ENCODE measurements around the gene TRAPPC12. TPM values are rescaled to one million over a fixed set of nuclear protein-coding genes. Genes with fewer than 3 reads are reported as not detected.
"Not testable (repeated sequence)": the region's sequence is repeated elsewhere in the genome, so short reads cannot be mapped to it uniquely, and the experiment has no call there.

The TRAPPC12 gene
- polyA plus RNA-seq, 1 donor = 83.0 TPM

GRCh38 chr2:3369340-3370181 is 9.9 kb upstream of the TRAPPC12 start:
- DNase-seq = not testable (repeated sequence)

GRCh38 chr2:3376821-3377220 is 2.7 kb upstream of the TRAPPC12 start:
- DNase-seq = peak; percentile 6

DNA sequence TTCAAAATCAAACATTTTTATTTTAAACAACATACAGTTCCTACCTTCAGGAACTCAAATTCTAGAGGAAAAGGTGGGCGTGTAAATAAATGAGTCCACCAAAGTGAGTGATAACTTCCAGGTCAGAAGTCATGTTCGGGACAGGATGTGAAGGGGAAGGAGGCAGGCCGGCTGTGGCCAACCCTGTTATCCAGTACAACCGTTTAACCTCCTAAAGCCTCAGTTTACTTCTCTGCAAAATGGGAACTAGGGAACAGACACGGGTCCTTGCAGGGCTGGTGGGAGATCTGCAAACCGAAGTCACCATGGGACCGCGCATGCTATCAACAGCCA is 2.2 kb upstream of the TRAPPC12 start:
- no peak for DNase-seq

- DNase-seq = peak; percentile 97
Observed at GRCh38 chr2:3377612-3378432, 1.7 kb upstream of the TRAPPC12 start, which contains the start of gene EIPR1. EIPR1 (minus strand) TSS chr2:3377818; CDS start chr2:3377689, 129 bp downstream.

GRCh38 chr2:3379339-3379646 is 201 bp upstream of the TRAPPC12 start:
- no peak for DNase-seq

DNA sequence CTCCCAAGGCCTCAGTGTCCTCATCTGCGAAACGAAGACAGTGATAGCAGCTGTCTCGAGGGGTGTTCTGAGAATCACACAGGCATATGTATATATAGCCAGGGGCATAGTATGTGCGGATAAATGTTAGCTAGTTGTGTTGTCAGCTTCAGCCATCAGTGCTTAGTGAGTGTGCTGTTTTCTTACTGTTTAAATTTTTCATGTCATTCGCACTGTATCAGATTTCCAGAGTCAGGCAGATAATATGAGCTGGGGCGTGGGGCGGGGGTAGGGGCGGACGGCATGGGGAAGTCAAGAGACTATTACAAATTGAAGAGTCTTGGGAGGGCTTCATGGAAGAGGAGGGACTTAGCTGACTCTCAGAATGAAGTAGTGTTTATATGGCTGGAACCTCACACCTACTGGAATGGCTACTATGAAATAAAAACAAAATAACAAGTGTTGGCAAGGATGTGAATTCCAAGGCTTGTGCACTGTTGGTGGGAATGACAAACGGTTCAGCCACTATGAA is 7.0 kb downstream of the TRAPPC12 start:
- DNase-seq = no peak

DNA sequence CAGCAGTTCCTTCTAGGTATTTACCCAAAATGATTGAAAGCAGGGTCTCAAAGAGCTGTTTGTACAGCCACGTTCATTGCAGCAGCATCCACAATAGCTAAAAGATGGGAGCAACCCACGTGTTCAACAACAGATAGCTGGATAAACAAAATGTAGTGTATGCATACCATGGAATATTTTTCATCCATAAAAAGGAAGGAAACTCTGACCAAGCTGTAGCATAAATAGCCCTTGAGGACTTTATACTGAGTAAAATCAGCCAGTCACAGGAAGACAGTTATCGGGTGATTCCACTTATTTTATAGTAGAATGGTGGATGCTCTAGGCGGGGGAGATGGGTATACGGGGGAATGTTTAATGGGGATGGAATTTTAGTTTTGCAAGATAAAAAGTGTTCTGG is 7.5 kb downstream of the TRAPPC12 start:
- no peak for DNase-seq

GRCh38 chr2:3387644-3388411 is 8.3 kb downstream of the TRAPPC12 start:
- no peak for DNase-seq

DNA sequence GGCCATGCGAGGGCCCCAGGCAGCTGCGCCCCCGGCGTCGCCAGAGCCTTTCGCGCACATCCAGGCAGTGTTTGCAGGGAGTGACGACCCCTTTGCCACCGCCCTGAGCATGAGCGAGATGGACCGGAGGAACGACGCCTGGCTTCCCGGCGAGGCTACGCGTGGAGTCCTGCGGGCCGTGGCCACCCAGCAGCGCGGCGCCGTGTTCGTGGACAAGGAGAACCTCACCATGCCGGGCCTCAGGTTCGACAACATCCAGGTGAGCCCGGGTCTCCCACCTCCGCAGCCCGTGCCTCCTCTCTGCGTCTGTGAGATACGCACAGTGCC is 8.9 kb downstream of the TRAPPC12 start:
- no peak for DNase-seq

- no peak for DNase-seq
Observed at GRCh38 chr2:3389193-3389592, 9.7 kb downstream of the TRAPPC12 start.

DNA sequence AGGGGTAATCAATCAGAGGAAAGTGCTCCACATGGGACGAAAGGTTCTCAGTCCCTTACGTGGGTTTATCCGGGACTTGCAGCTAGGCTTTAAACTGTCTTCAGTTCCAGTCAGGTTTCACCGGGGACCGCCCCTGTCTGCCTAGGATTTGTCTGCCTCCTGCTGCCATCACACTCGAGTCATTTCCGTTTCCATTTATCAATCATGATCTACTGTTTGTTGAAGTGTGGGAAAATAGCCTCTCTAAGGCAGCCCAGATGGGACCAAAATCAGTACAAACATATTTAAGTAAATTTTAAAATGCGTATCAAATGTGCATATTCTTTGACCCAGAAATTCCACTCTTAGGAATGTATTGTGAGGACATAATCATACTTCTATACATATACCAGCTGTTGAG is 10.5 kb downstream of the TRAPPC12 start:
- no peak for DNase-seq

GRCh38 chr2:3392216-3392615 is 12.7 kb downstream of the TRAPPC12 start:
- no peak for DNase-seq

DNA sequence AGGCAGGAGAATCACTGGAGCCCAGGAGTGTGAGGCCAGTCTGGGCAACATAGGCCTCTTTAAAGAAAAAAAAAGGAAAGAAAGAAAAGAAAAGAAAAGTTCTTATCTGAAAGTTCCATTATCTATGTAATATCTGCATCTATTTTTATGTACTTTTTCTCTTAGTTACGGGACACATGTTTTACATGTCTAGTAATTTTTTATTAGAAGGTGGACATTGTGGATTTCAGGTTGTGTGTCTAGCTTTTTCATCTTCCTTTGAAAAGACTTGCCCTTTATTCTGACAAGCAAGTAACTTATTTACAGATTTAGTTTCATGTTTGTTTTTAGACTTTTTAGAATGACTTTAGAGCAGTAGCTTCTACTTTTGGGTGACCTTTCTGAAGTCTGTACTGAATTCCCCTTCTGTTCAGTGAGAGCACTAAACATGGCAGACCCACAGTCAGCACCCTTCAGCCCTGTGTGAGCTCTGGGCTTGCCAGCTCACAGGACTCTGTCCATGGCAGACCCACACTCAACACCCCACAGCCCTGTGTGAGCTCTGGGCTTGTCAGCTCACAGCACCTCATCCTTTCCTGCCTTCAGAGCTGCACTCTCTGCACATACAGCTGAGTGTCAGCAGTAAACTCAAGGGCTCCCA is 17.5 kb downstream of the TRAPPC12 start:
- DNase-seq = no peak

DNA sequence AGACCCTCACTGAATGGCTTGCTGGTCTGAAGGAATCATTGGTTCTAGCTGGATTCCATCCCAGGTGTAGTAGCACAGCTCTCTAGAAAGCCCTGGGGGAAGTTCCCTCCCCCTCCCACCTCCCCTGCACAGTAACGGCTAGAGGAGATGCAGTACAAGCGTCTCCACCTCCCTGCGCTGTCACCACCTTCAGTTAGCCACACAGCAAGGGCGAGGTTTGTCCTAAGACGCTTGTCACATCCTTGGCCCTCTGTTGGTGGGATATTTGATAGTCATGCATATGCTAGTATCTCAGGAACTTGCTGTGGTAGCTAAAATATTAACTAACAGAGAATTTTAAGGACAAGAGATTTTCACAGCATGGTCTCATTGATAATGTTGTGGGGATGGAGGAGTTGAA is 19.4 kb downstream of the TRAPPC12 start:
- DNase-seq = no peak

DNA sequence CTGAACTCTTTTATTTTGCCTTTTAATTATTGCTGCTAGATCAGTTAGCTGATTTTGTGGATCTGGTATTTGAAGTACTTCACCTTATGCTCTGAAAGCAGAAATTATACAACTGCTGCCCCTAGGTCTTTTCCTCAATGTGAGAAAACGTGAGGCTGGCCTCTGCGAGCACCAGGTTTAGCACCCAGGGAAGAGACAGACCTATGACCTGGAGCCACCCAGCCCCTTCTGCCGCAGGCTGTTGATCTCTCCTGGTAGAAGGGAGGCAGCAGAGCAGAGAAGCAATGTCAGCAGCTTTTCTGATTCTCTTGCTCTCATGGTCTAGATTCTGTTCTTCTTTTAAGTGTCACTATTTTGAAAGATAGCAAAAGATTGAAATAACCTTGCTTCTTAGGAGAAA is 19.9 kb downstream of the TRAPPC12 start:
- DNase-seq = no peak

GRCh38 chr2:3399829-3400228 is 20.3 kb downstream of the TRAPPC12 start:
- peak; percentile 67 for DNase-seq

GRCh38 chr2:3403587-3404334 is 24.3 kb downstream of the TRAPPC12 start:
- no peak for DNase-seq

GRCh38 chr2:3404349-3404894 is 24.9 kb downstream of the TRAPPC12 start:
- DNase-seq = no peak

DNA sequence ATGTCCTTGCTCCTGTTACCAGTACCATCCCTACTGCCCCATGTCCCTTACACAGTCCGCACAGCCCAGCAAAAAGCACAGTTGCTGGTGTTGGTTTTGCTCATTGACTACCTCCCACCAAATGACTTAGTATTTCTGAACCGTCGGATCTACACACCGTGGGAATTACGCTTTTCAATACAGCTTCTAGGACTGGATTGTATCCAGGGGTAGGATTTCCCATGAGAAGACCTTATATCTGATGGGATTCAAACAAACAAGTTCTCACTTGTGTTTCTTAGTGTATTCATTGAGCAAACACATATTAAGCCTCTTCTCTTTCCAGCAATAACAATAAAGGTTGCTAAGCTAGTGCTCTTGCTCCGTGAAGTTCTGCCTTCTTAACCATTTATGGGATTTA is 25.8 kb downstream of the TRAPPC12 start:
- no peak for DNase-seq

GRCh38 chr2:3405876-3406275 is 26.4 kb downstream of the TRAPPC12 start:
- no peak for DNase-seq

DNA sequence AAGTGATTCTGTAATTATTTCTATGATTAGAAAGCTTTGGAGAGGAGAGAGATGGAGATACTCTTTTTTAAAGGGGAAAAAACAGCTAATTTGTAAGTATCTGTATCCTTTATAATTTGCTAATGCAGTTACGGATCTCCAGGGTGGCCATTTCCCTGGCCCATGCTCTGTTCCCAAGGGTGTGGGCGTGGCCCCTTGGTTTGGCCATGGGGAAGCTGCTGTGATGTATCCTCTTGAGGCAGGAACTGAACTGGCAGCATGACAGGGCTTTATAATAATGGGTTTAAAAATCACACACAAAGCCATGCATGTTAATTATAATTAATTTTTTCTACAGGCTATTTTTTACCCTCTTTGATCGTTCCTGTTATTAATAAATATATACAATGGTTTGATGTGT is 27.0 kb downstream of the TRAPPC12 start:
- DNase-seq = no peak

DNA sequence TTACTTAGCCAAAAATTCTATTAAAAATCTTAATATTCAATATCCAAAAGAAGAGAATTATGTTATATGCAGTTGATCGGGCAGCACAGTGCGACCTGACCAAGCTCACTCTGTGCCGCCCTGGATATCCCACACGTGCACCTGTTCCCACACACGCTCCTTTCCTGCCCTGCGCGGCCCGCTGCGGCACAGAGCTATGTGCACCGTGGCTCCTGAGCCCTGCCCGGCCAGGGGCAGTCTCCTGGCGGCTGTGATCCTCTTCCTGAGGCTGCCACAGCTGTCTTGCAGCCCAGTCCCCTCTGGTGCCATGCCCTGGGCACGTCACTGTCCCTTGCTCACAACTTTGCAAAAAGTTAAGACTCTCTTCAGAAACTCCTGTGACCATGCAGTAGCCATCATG is 29.3 kb downstream of the TRAPPC12 start:
- no peak for DNase-seq
